Upper lobe of left lung (tissue), 6 donors: Measurements from ENCODE around the gene YPEL3. TPM values are rescaled to one million over a fixed set of nuclear protein-coding genes. Genes with fewer than 3 reads are reported as not detected.

Experiments used
- ATAC-seq, 2 donors: fragments of 200-7000 bp; cut with Tn5 transposase; one replicate each; pipeline ENCODE4 v1.9.1; 2022; ENCODE audit warnings: mild to moderate bottlenecking in 2 of 2, moderate library complexity in 2 of 2; ENCODE audit not compliant: low FRiP score in 2 of 2
- DNase-seq, 2 donors: peaks; one replicate each; pipeline ENCODE4 v3.0.0-alpha.2; 2019 to 2020
- H3K27ac ChIP-seq, 4 donors: fragments of 200-600 bp; sonication (generic); one replicate each; pipeline ENCODE4 v1.5.1; 2016 to 2019
- H3K27me3 ChIP-seq, 4 donors: fragments of 200-600 bp; sonication (generic); one replicate each; pipeline ENCODE4 v1.5.1; 2017 to 2019
- H3K36me3 ChIP-seq, 4 donors: fragments of 200-600 bp; sonication (generic); one replicate each; pipeline ENCODE4 v1.5.1; 2016 to 2019
- H3K4me1 ChIP-seq, 4 donors: fragments of 200-600 bp; sonication (generic); one replicate each; pipeline ENCODE4 v1.5.1; 2018 to 2019
- H3K4me3 ChIP-seq, 4 donors: fragments of 200-600 bp; sonication (generic); one replicate each; pipeline ENCODE4 v1.5.1; 2017 to 2019; ENCODE audit warnings: mild to moderate bottlenecking in 2 of 4, moderate library complexity in 1 of 4
- H3K9me3 ChIP-seq, 4 donors: fragments of 200-600 bp; sonication (generic); one replicate each; pipeline ENCODE4 v1.5.1; 2018 to 2019
- EP300 ChIP-seq, 4 donors: sonication (generic); formaldehyde crosslinking; IDR thresholded peaks; one replicate each; pipeline ENCODE4 v1.5.1; 2017; ENCODE audit warnings: antibody characterized with exemption in 4 of 4, control low read depth in 2 of 4
- POLR2A ChIP-seq, 4 donors: fragments of 450-650 bp; IDR thresholded peaks; one replicate each; pipeline ENCODE4 v1.5.1; 2016 to 2017; ENCODE audit warnings: antibody characterized with exemption in 4 of 4, mild to moderate bottlenecking in 2 of 4
- POLR2AphosphoS5 ChIP-seq, 2 donors: sonication (generic); formaldehyde crosslinking; IDR thresholded peaks; one replicate each; pipeline ENCODE4 v1.5.1; 2017; ENCODE audit warnings: antibody characterized with exemption in 2 of 2
- WGBS, 2 donors: methylation state at CpG; one replicate each; pipeline ENCODE4 v1.1.5; 2017 to 2018; 5-methylcytosine and 5-hydroxymethylcytosine counted together
- total RNA-seq, 6 donors: library from RNA; depleted of rRNA in 4 of 6; stranded (reverse); fragments of >200 nt in 4 of 6; gene quantifications; one replicate each; pipeline versions ENCODE4 v1.1.0 to v1.2.1, GENCODE V29; 2016 to 2021
- TF ChIP-seq, protein P1 (sequence below), 6 experiments: fragments of 450-650 bp in 4 of 6; fragments of 200-600 bp in 2 of 6; sonication (generic) in 2 of 6; IDR thresholded peaks; one replicate each; pipeline ENCODE4 v1.5.1; 2016 to 2019; ENCODE audit warnings: antibody characterized with exemption in 6 of 6
- donor health status: DM: no; HTN: no; CAD: no; lungs with moderate emphysema.
- donor health status: DM: no; HTN: yes; CAD: no; lungs with severe emphysema.

The YPEL3 gene
- total RNA-seq, 6 donors from 2014 or later: 81.5 to 228 (median 116) TPM

DNA sequence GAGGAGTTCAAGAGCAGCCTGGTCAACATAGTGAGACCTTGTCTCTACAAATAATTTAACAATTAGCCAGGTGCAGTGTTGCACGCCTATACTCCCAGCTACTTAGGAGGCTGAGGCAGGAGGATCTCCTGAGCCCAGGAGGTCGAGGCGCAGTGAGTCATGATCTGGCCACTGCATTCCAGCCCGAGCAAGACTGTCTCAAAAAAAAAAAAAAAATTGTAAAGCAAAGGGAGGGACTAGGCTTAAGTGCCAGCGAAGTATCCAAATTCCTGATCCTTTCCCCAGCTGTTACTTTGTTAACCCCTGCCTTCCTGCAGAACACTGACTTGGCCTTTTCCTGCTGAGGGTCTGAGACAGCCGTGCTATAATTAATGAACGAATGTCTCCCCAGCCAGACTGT is 14.6 kb upstream of the YPEL3 start:
- Histone ChIP-seq H3K36me3 (peaks cover 0 to 92% (median 50%) of the 10 kb centered on the region in 4 donors), H3K4me1 (peaks cover 9 to 30% (median 15%) of the 10 kb centered on the region in 4 donors), H3K27ac (no peak overlapping the region), H3K9me3 (no peaks in the 10 kb centered on the region), H3K4me3 (no peak overlapping the region), H3K27me3 (no peaks in the 10 kb centered on the region)
- WGBS, 2 donors: 69 to 71% methylated on average over 7 of the region's 7 CpGs
- DNase-seq (no peak), ATAC-seq (no peak)
- TF ChIP-seq POLR2A (IDR thresholded peaks at IDR 0.05): no peak
- TF ChIP-seq, protein P1, sequence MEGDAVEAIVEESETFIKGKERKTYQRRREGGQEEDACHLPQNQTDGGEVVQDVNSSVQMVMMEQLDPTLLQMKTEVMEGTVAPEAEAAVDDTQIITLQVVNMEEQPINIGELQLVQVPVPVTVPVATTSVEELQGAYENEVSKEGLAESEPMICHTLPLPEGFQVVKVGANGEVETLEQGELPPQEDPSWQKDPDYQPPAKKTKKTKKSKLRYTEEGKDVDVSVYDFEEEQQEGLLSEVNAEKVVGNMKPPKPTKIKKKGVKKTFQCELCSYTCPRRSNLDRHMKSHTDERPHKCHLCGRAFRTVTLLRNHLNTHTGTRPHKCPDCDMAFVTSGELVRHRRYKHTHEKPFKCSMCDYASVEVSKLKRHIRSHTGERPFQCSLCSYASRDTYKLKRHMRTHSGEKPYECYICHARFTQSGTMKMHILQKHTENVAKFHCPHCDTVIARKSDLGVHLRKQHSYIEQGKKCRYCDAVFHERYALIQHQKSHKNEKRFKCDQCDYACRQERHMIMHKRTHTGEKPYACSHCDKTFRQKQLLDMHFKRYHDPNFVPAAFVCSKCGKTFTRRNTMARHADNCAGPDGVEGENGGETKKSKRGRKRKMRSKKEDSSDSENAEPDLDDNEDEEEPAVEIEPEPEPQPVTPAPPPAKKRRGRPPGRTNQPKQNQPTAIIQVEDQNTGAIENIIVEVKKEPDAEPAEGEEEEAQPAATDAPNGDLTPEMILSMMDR (IDR thresholded peaks at IDR 0.05): no peak

DNA sequence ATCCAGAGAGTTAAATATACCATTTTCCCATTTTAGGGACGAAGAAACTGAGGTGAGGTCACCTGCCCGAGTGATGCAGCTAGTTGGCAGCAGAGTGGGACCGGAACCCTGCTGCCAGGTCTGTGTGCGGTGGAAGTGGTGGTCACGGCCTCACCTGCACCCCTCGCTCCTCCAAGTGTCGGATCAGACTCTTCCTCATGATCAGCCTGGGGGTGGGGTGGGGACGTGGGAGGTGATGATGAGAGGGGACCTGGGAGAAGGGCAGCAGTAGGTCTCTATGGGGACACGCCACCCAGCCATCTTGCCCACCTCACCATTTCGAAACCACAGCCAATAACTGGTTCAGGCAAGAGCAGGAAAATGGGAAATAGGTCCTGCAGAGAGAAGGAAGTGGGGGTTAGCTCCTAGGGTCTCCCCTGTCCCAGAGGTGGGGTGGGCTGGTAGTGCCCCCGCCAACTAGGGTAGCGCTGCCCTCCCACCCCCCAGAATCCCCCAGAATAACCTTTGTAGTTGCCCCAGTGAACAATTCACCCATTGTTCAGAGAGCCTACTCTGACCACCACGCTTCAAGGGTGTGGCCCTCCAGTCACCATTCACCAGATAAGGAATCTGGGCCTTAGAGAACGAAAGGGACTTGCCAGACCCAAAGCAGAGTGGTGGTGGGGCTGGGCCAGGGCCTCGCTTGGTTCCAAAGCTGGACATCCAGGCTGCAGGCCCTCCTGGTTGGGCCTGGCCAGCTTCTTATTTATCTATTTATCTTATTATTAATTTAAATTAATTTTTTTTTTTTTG is 12.2 kb upstream of the YPEL3 start:
- H3K9me3 ChIP-seq: no peaks in the 10 kb centered on the region
- peaks cover 0 to 11% (median 3%) of the 10 kb centered on the region in 4 donors for H3K4me1 ChIP-seq
- ATAC-seq: no peak
- no peaks in the 10 kb centered on the region for H3K27me3 ChIP-seq
- TF ChIP-seq EP300 (IDR thresholded peaks at IDR 0.05): no peak
- TF ChIP-seq, protein P1 (IDR thresholded peaks at IDR 0.05): no peak
- TF ChIP-seq POLR2A (IDR thresholded peaks at IDR 0.05): no peak
- no peak for TF ChIP-seq POLR2AphosphoS5 (IDR thresholded peaks at IDR 0.05)
- peaks cover 0 to 87% (median 35%) of the 10 kb centered on the region in 4 donors for H3K36me3 ChIP-seq
- WGBS, 2 donors: 83 to 87% methylated on average over 11 to 15 of the region's 15 CpGs
- H3K27ac ChIP-seq: no peak overlapping the region
- H3K4me3 ChIP-seq: no peak overlapping the region
- no peak for DNase-seq

DNA sequence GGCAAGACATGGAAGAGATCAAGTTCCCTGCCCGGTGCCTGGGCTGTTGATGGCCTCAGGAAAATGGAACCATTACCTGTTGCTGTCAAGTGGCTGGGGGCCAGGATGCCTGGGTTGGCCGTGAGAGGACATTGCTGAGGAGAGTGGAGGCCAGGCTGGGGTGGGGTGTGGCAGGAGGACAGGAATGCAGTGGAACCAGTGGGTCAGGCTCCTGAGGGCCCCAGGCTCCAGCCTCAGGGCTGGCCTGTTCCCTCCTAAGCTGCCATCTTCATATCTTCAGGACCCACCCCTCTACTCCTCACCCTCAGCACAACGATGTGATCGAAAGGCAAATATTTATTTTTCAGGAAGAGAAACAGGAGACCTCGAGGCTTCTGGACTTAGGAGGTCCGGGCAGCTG is 8.5 kb upstream of the YPEL3 start:
- DNase-seq (peak in 1 of 2 donors; percentile 73), ATAC-seq (peak; percentile 52 to 93)
- no peaks in the 10 kb centered on the region for H3K27me3 ChIP-seq
- H3K27ac ChIP-seq: peak overlapping the region in 3 of 4 donors; percentile 4 to 62 (median 38)
- H3K4me1 ChIP-seq: peaks cover 0 to 3% (median 0%) of the 10 kb centered on the region in 4 donors
- no peaks in the 10 kb centered on the region for H3K9me3 ChIP-seq
- peaks cover 0 to 51% (median 17%) of the 10 kb centered on the region in 4 donors for H3K36me3 ChIP-seq
- peak; percentile 22 to 25 for TF ChIP-seq POLR2AphosphoS5 (IDR thresholded peaks at IDR 0.05)
- TF ChIP-seq EP300 (IDR thresholded peaks at IDR 0.05): peak in 1 of 4 donors; percentile 24
- TF ChIP-seq, protein P1 (IDR thresholded peaks at IDR 0.05): no peak
- TF ChIP-seq POLR2A (IDR thresholded peaks at IDR 0.05): no peak
- no peak overlapping the region for H3K4me3 ChIP-seq
- WGBS, 2 donors: 68 to 74% methylated on average over 4 to 6 of the region's 6 CpGs

DNA sequence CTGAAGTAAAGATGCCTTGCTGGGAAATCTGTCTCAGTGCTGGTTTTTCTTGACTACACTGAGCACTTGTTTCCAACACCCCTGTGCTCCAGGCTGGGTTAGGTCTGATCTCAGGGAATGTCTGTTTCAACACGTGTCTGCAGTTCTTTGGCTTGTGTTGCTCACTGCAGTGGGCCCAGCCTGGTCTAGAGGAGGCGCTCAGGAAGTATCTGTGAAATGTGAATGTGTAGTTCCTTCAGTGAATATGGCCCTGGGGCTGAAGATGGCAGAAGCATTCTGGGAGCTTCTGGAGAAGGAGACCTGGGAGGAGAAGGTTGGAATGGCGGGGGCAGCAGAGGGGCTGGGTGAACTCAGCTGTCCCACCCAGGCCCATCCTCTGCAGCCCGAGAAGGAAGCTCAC is 8.1 kb upstream of the YPEL3 start:
- no peaks in the 10 kb centered on the region for H3K27me3 ChIP-seq
- 79 to 81% methylated on average over 4 of the region's 4 CpGs for WGBS, 2 donors
- DNase-seq (no peak), ATAC-seq (peak in 1 of 2 donors; percentile 17)
- H3K36me3 ChIP-seq: peaks cover 0 to 47% (median 15%) of the 10 kb centered on the region in 4 donors
- H3K9me3 ChIP-seq: no peaks in the 10 kb centered on the region
- TF ChIP-seq, protein P1 (IDR thresholded peaks at IDR 0.05): no peak
- TF ChIP-seq POLR2AphosphoS5 (IDR thresholded peaks at IDR 0.05) (no peak), POLR2A (IDR thresholded peaks at IDR 0.05) (no peak), EP300 (IDR thresholded peaks at IDR 0.05) (no peak)
- H3K4me3 ChIP-seq: no peak overlapping the region
- H3K27ac ChIP-seq: peak overlapping the region in 3 of 4 donors; percentile 4 to 62 (median 38)
- peaks cover 0 to 3% (median 0%) of the 10 kb centered on the region in 4 donors for H3K4me1 ChIP-seq
